IPS-18a (cell line): ENCODE data around the gene NEGR1.

ENCODE experiments used
- H3K27ac ChIP-seq: one replicate; pipeline ENCODE4 v1.5.1; 2013; ENCODE audit warnings: low read length
- H3K27me3 ChIP-seq: one replicate; pipeline ENCODE4 v1.6.1; 2013; ENCODE audit warnings: mild to moderate bottlenecking, low read length; ENCODE audit not compliant: control insufficient read depth, insufficient read depth
- H3K36me3 ChIP-seq: one replicate; pipeline ENCODE4 v1.6.1; 2013; ENCODE audit warnings: low read depth, low read length; ENCODE audit not compliant: control insufficient read depth
- H3K4me1 ChIP-seq: one replicate; pipeline ENCODE4 v1.6.1; 2013; ENCODE audit warnings: low read depth, low read length; ENCODE audit not compliant: control insufficient read depth
- H3K4me3 ChIP-seq: one replicate; pipeline ENCODE4 v1.5.1; 2013; ENCODE audit warnings: low read length
- H3K9ac ChIP-seq: one replicate; pipeline ENCODE4 v1.6.1; 2013; ENCODE audit warnings: mild to moderate bottlenecking, low read length, moderate library complexity
- H3K9me3 ChIP-seq: one replicate; pipeline ENCODE4 v1.6.1; 2013; ENCODE audit warnings: low read depth, low read length; ENCODE audit not compliant: control insufficient read depth

Gene NEGR1

GRCh38 chr1:71668065-71668464 lies 614.3 kb downstream of the NEGR1 start:
- Histone ChIP-seq H3K9ac (no peak overlapping the region), H3K4me1 (no peaks in the 10 kb centered on the region), H3K4me3 (no peak overlapping the region), H3K9me3 (no peaks in the 10 kb centered on the region), H3K27me3 (no peaks in the 10 kb centered on the region), H3K27ac (no peak overlapping the region), H3K36me3 (no peaks in the 10 kb centered on the region)

- H3K4me3 ChIP-seq, result no peak overlapping the region
Observed at GRCh38 chr1:71667216-71667615, 615.1 kb downstream of the NEGR1 start.

GRCh38 chr1:71666609-71667008 lies 615.7 kb downstream of the NEGR1 start:
- Histone ChIP-seq H3K27me3 (no peaks in the 10 kb centered on the region), H3K4me3 (no peak overlapping the region), H3K27ac (no peak overlapping the region), H3K4me1 (no peaks in the 10 kb centered on the region), H3K36me3 (no peaks in the 10 kb centered on the region), H3K9me3 (no peaks in the 10 kb centered on the region), H3K9ac (no peak overlapping the region)

More at GRCh38 chr1:71667216-71667615, 615.1 kb downstream of the NEGR1 start:
- H3K27me3 ChIP-seq, result no peaks in the 10 kb centered on the region
- H3K9ac ChIP-seq, result no peak overlapping the region
- H3K4me1 ChIP-seq, result no peaks in the 10 kb centered on the region
- H3K27ac ChIP-seq, result no peak overlapping the region
- H3K36me3 ChIP-seq, result no peaks in the 10 kb centered on the region
- no peaks in the 10 kb centered on the region for H3K9me3 ChIP-seq

- Histone ChIP-seq H3K4me3 (no peak overlapping the region), H3K9ac (no peak overlapping the region), H3K36me3 (no peaks in the 10 kb centered on the region), H3K27me3 (no peaks in the 10 kb centered on the region), H3K9me3 (no peaks in the 10 kb centered on the region), H3K27ac (no peak overlapping the region), H3K4me1 (no peaks in the 10 kb centered on the region)
Observed at GRCh38 chr1:71660411-71660810, 621.9 kb downstream of the NEGR1 start.

GRCh38 chr1:71657891-71658679 lies 624.3 kb downstream of the NEGR1 start:
- Histone ChIP-seq H3K36me3 (no peaks in the 10 kb centered on the region), H3K27ac (no peak overlapping the region), H3K9me3 (no peaks in the 10 kb centered on the region), H3K9ac (no peak overlapping the region), H3K27me3 (no peaks in the 10 kb centered on the region), H3K4me1 (no peaks in the 10 kb centered on the region), H3K4me3 (no peak overlapping the region)

- Histone ChIP-seq H3K4me1 (no peaks in the 10 kb centered on the region), H3K9ac (no peak overlapping the region), H3K36me3 (no peaks in the 10 kb centered on the region), H3K27me3 (no peaks in the 10 kb centered on the region), H3K27ac (no peak overlapping the region), H3K4me3 (no peak overlapping the region), H3K9me3 (no peaks in the 10 kb centered on the region)
Observed at GRCh38 chr1:71656902-71657301, 625.4 kb downstream of the NEGR1 start.

- Histone ChIP-seq H3K36me3 (no peaks in the 10 kb centered on the region), H3K4me1 (no peaks in the 10 kb centered on the region), H3K9ac (no peak overlapping the region), H3K4me3 (no peak overlapping the region), H3K27ac (no peak overlapping the region), H3K27me3 (no peaks in the 10 kb centered on the region), H3K9me3 (no peaks in the 10 kb centered on the region)
Observed at GRCh38 chr1:71655604-71656003, 626.7 kb downstream of the NEGR1 start.

GRCh38 chr1:71653952-71654351 lies 628.4 kb downstream of the NEGR1 start:
- no peak overlapping the region for H3K9ac ChIP-seq
- no peak overlapping the region for H3K27ac ChIP-seq
- no peak overlapping the region for H3K4me3 ChIP-seq
- no peaks in the 10 kb centered on the region for H3K9me3 ChIP-seq
- no peaks in the 10 kb centered on the region for H3K36me3 ChIP-seq
- no peaks in the 10 kb centered on the region for H3K4me1 ChIP-seq
- H3K27me3 ChIP-seq, result no peaks in the 10 kb centered on the region

GRCh38 chr1:71651214-71651613 lies 631.1 kb downstream of the NEGR1 start:
- Histone ChIP-seq H3K36me3 (no peaks in the 10 kb centered on the region), H3K9ac (no peak overlapping the region), H3K27ac (no peak overlapping the region), H3K27me3 (no peaks in the 10 kb centered on the region), H3K4me1 (no peaks in the 10 kb centered on the region), H3K9me3 (no peaks in the 10 kb centered on the region), H3K4me3 (no peak overlapping the region)

- Histone ChIP-seq H3K9ac (no peak overlapping the region), H3K27me3 (no peaks in the 10 kb centered on the region), H3K36me3 (no peaks in the 10 kb centered on the region), H3K9me3 (no peaks in the 10 kb centered on the region), H3K27ac (no peak overlapping the region), H3K4me3 (no peak overlapping the region), H3K4me1 (no peaks in the 10 kb centered on the region)
Observed at GRCh38 chr1:71650119-71650518, 632.2 kb downstream of the NEGR1 start.

- Histone ChIP-seq H3K4me1 (no peaks in the 10 kb centered on the region), H3K27ac (no peak overlapping the region), H3K27me3 (no peaks in the 10 kb centered on the region), H3K9me3 (no peaks in the 10 kb centered on the region), H3K9ac (no peak overlapping the region), H3K4me3 (no peak overlapping the region), H3K36me3 (no peaks in the 10 kb centered on the region)
Observed at GRCh38 chr1:71649608-71650007, 632.7 kb downstream of the NEGR1 start.
